Measurements from ENCODE around the gene SLC2A6.

Gene SLC2A6

GRCh38 chr9:133526721-133527321, 47.9 kb upstream of the SLC2A6 start:
- Histone ChIP-seq H3K36me3 (replicated peaks; ENCODE audit: insufficient read depth, low read length) (no peaks in the 10 kb centered on the region), H3K9me3 (replicated peaks; ENCODE audit: insufficient read depth, low read length) (no peaks in the 10 kb centered on the region), H3K4me1 (ENCODE audit: low read length) (no peaks in the 10 kb centered on the region), H3F3A (ENCODE audit: insufficient read depth, low read length) (no peaks in the 10 kb centered on the region), H3K79me2 (ENCODE audit: low read length) (no peaks in the 10 kb centered on the region), H2AFZ (ENCODE audit: low read length) (no peak overlapping the region), H3K9me2 (replicated peaks; ENCODE audit: insufficient read depth, low read length) (no peaks in the 10 kb centered on the region), H3K27me3 (replicated peaks; ENCODE audit: insufficient read depth, low read length) (peaks cover 96% of the 10 kb centered on the region), H3K9ac (ENCODE audit: low read length) (no peak overlapping the region), H3K4me2 (ENCODE audit: low read depth, low read length) (no peak overlapping the region), H4K20me1 (ENCODE audit: insufficient read depth, low read length) (no peaks in the 10 kb centered on the region), H3K27ac (ENCODE audit: low read length) (no peak overlapping the region), H3K4me3 (ENCODE audit: low read length) (no peak overlapping the region)
- TF ChIP-seq EZH2phosphoT487 (IDR thresholded peaks at IDR 0.05; ENCODE audit: low read length) (no peak), EZH2 (optimal IDR thresholded peaks at IDR 0.05; ENCODE audit: low read depth, low read length) (no peak)
- TF ChIP-seq, protein P1, sequence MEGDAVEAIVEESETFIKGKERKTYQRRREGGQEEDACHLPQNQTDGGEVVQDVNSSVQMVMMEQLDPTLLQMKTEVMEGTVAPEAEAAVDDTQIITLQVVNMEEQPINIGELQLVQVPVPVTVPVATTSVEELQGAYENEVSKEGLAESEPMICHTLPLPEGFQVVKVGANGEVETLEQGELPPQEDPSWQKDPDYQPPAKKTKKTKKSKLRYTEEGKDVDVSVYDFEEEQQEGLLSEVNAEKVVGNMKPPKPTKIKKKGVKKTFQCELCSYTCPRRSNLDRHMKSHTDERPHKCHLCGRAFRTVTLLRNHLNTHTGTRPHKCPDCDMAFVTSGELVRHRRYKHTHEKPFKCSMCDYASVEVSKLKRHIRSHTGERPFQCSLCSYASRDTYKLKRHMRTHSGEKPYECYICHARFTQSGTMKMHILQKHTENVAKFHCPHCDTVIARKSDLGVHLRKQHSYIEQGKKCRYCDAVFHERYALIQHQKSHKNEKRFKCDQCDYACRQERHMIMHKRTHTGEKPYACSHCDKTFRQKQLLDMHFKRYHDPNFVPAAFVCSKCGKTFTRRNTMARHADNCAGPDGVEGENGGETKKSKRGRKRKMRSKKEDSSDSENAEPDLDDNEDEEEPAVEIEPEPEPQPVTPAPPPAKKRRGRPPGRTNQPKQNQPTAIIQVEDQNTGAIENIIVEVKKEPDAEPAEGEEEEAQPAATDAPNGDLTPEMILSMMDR (IDR thresholded peaks at IDR 0.05; ENCODE audit: low read length) = no peak
- no peak for DNase-seq

GRCh38 chr9:133525677-133526076, 46.8 kb upstream of the SLC2A6 start:
- peaks cover 96% of the 10 kb centered on the region for H3K27me3 ChIP-seq (replicated peaks; ENCODE audit: insufficient read depth, low read length)
- H3K9me3 ChIP-seq (replicated peaks; ENCODE audit: insufficient read depth, low read length) = no peaks in the 10 kb centered on the region

GRCh38 chr9:133524679-133525228, 45.9 kb upstream of the SLC2A6 start, which contains the start of gene MYMK:
TSS of gene MYMK (minus strand) at chr9:133524959. CDS start at chr9:133524844, 115 bp downstream.
- H3K79me2 ChIP-seq (ENCODE audit: low read length) = no peaks in the 10 kb centered on the region
- no peak within 1 kb of the TSS for H3K4me3 ChIP-seq (ENCODE audit: low read length)
- no peak within 1 kb of the TSS for H3K4me2 ChIP-seq (ENCODE audit: low read depth, low read length)
- DNase-seq = no peak
- peaks cover 96% of the 10 kb centered on the region for H3K27me3 ChIP-seq (replicated peaks; ENCODE audit: insufficient read depth, low read length)
- H3K36me3 ChIP-seq (replicated peaks; ENCODE audit: insufficient read depth, low read length) = no peaks in the 10 kb centered on the region
- no peak within 1 kb of the TSS for H2AFZ ChIP-seq (ENCODE audit: low read length)
- H3K4me1 ChIP-seq (ENCODE audit: low read length) = no peaks in the 10 kb centered on the region
- H3K9me3 ChIP-seq (replicated peaks; ENCODE audit: insufficient read depth, low read length) = no peaks in the 10 kb centered on the region
- H3K9ac ChIP-seq (ENCODE audit: low read length) = no peak within 1 kb of the TSS
- H3K27ac ChIP-seq (ENCODE audit: low read length) = no peak within 1 kb of the TSS
- no peaks in the 10 kb centered on the region for H3F3A ChIP-seq (ENCODE audit: insufficient read depth, low read length)
- no peaks in the 10 kb centered on the region for H4K20me1 ChIP-seq (ENCODE audit: insufficient read depth, low read length)
- TF ChIP-seq EZH2phosphoT487 (IDR thresholded peaks at IDR 0.05; ENCODE audit: low read length) (no peak), EZH2 (optimal IDR thresholded peaks at IDR 0.05; ENCODE audit: low read depth, low read length) (no peak)
- TF ChIP-seq, protein P1 (IDR thresholded peaks at IDR 0.05; ENCODE audit: low read length) = no peak
- H3K9me2 ChIP-seq (replicated peaks; ENCODE audit: insufficient read depth, low read length) = no peaks in the 10 kb centered on the region

More at GRCh38 chr9:133525677-133526076, 46.8 kb upstream of the SLC2A6 start:
- H3K4me1 ChIP-seq (ENCODE audit: low read length) = no peaks in the 10 kb centered on the region
- no peak for DNase-seq
- no peak overlapping the region for H3K4me3 ChIP-seq (ENCODE audit: low read length)
- H3K79me2 ChIP-seq (ENCODE audit: low read length) = no peaks in the 10 kb centered on the region
- no peak overlapping the region for H3K27ac ChIP-seq (ENCODE audit: low read length)
- H3K36me3 ChIP-seq (replicated peaks; ENCODE audit: insufficient read depth, low read length) = no peaks in the 10 kb centered on the region
- H2AFZ ChIP-seq (ENCODE audit: low read length) = no peak overlapping the region
- no peak overlapping the region for H3K4me2 ChIP-seq (ENCODE audit: low read depth, low read length)
- H4K20me1 ChIP-seq (ENCODE audit: insufficient read depth, low read length) = no peaks in the 10 kb centered on the region
- no peak for TF ChIP-seq EZH2 (optimal IDR thresholded peaks at IDR 0.05; ENCODE audit: low read depth, low read length)
- no peak for TF ChIP-seq EZH2phosphoT487 (IDR thresholded peaks at IDR 0.05; ENCODE audit: low read length)
- TF ChIP-seq, protein P1 (IDR thresholded peaks at IDR 0.05; ENCODE audit: low read length) = no peak
- no peak overlapping the region for H3K9ac ChIP-seq (ENCODE audit: low read length)
- no peaks in the 10 kb centered on the region for H3K9me2 ChIP-seq (replicated peaks; ENCODE audit: insufficient read depth, low read length)
- no peaks in the 10 kb centered on the region for H3F3A ChIP-seq (ENCODE audit: insufficient read depth, low read length)

All from MM.1S (cell line).